CD4-positive, alpha-beta T cell treated with Interleukin-4 for 1 hour (primary cell): ENCODE data around the gene CHRNA1.
A peak's percentile ranks its signal among the peaks of the same experiment; 100 is the strongest.

Experiments used
- DNase-seq, 2 donors: peaks; one replicate each; pipeline ENCODE4 v3.0.0-alpha.2; 2020 to 2022

CHRNA1 gene

GRCh38 chr2:174781996-174782395, 17.7 kb upstream of the CHRNA1 start:
- no peak for DNase-seq

GRCh38 chr2:174781298-174781697, 17.0 kb upstream of the CHRNA1 start:
- no peak for DNase-seq

- DNase-seq = no peak
Measured at GRCh38 chr2:174780856-174781255, 16.6 kb upstream of the CHRNA1 start.

- peak in 1 of 2 donors; percentile 11 for DNase-seq
Measured at GRCh38 chr2:174780191-174780840, 16.0 kb upstream of the CHRNA1 start.

- DNase-seq = peak in 1 of 2 donors; percentile 29
Measured at GRCh38 chr2:174779361-174779928, 15.2 kb upstream of the CHRNA1 start.

GRCh38 chr2:174778085-174778981, 14.1 kb upstream of the CHRNA1 start:
- DNase-seq = peak; percentile 83 to 84

- no peak for DNase-seq
Measured at GRCh38 chr2:174777347-174778084, 13.2 kb upstream of the CHRNA1 start.

GRCh38 chr2:174776675-174777074, 12.4 kb upstream of the CHRNA1 start:
- DNase-seq = no peak

GRCh38 chr2:174776223-174776622, 12.0 kb upstream of the CHRNA1 start:
- DNase-seq = no peak

GRCh38 chr2:174775571-174775980, 11.3 kb upstream of the CHRNA1 start:
- DNase-seq = no peak

GRCh38 chr2:174774886-174775285, 10.6 kb upstream of the CHRNA1 start:
- DNase-seq = no peak

GRCh38 chr2:174773215-174773614, 8.9 kb upstream of the CHRNA1 start:
- no peak for DNase-seq

GRCh38 chr2:174772472-174772801, 8.2 kb upstream of the CHRNA1 start:
- no peak for DNase-seq

- DNase-seq = peak; percentile 20 to 36
Measured at GRCh38 chr2:174771631-174772471, 7.6 kb upstream of the CHRNA1 start.

GRCh38 chr2:174771136-174771535, 6.9 kb upstream of the CHRNA1 start:
- no peak for DNase-seq

GRCh38 chr2:174768557-174768956, 4.3 kb upstream of the CHRNA1 start:
- DNase-seq = no peak

- no peak for DNase-seq
Measured at GRCh38 chr2:174766271-174766670, 2.0 kb upstream of the CHRNA1 start.

- no peak for DNase-seq
Measured at GRCh38 chr2:174765576-174765975, 1.3 kb upstream of the CHRNA1 start.

- no peak for DNase-seq
Measured at GRCh38 chr2:174763780-174764179, 492 bp downstream of the CHRNA1 start.

GRCh38 chr2:174762464-174762863, 1.8 kb downstream of the CHRNA1 start:
- no peak for DNase-seq

GRCh38 chr2:174761837-174762236, 2.4 kb downstream of the CHRNA1 start:
- no peak for DNase-seq

- no peak for DNase-seq
Measured at GRCh38 chr2:174760845-174761473, 3.3 kb downstream of the CHRNA1 start.
